GM18520 (cell line): Measurements from ENCODE around the gene ASCL1.

ENCODE experiments used
- ATAC-seq: cut with Tn5 transposase; IDR thresholded peaks from one replicate; pipeline ENCODE4 v1.9.1; 2021; ENCODE audit not compliant: unreplicated experiment

ASCL1 gene

DNA sequence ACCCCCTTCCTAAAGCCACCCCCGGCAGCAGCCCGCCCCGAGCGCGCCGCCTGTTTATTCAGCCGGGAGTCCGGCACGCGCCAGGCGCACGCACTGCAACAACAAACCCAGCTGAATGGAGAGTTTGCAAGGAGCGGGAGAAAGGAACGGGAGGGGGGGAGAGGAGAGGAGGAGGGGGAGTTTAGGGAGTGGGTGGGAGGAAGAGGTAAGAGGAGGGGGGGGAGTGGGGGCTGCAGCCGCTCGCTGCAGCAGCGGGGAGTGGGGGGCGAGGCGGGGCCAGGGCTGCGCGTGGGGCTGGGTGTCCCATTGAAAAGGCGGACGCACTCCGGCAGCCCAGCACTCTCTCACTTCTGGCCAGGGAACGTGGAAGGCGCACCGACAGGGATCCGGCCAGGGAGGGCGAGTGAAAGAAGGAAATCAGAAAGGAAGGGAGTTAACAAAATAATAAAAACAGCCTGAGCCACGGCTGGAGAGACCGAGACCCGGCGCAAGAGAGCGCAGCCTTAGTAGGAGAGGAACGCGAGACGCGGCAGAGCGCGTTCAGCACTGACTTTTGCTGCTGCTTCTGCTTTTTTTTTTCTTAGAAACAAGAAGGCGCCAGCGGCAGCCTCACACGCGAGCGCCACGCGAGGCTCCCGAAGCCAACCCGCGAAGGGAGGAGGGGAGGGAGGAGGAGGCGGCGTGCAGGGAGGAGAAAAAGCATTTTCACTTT, at the start of gene ASCL1:
Gene ASCL1, plus strand, starts transcription at position 336 of the 712 bp plus-strand sequence. CDS start 571 bp downstream, outside the sequence.
- ATAC-seq: no peak

DNA sequence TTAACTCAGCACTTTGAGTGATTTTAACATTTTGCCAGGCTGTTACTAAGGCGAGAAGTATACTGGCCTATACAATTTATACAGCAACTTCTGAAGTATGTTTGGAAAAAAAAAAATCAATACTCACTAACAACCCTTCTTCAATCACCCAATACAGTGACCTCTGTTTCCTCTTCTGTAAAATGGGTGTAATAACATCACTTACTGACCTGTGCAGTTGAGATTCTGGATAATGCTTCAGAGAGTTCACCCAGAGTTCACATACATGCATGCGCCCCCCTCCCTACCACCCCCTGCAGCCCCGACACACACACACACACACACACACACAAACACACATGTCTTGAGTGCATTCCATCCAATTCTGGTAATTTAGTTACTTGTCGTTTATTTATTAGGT, 49.6 kb upstream of the ASCL1 start:
- no peak for ATAC-seq

DNA sequence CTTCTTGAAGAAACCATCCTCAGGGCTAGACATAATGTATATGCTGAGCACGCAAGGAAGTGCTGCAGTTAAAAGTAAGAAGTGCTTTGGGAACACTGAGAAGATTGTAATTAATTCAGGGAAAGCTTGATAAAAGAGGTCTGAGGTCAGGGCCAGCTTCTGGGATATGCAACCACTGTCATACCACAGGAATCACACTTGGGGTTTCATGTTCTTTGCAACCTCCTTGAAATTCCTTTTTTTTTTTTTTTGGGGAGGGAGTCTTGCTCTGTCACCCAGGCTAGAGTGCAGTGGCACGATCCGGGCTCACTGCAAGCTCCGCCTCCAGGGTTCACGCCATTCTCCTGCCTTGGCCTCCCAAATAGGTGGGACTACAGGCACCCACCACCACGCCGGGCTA, 47.3 kb upstream of the ASCL1 start:
- no peak for ATAC-seq

DNA sequence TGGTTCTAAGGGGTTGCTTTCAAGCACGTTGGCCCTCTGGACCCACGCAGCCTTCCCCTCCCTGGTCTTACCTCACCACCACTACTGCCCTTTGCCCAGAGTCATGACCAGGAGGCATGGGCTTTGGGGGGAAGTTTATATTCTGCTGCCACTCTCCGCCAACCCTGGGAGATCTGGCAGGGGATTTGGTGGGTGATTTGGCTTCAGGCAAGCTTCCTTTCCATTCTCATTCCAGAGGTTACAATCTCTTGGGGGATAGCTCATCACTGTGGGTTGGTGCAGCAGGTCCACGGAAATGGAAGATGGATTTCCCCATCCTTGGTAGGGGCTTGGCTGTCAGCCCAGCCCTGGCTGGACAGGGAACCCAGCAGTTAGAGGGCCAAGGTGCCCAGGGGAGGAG, 46.7 kb upstream of the ASCL1 start:
- no peak for ATAC-seq

DNA sequence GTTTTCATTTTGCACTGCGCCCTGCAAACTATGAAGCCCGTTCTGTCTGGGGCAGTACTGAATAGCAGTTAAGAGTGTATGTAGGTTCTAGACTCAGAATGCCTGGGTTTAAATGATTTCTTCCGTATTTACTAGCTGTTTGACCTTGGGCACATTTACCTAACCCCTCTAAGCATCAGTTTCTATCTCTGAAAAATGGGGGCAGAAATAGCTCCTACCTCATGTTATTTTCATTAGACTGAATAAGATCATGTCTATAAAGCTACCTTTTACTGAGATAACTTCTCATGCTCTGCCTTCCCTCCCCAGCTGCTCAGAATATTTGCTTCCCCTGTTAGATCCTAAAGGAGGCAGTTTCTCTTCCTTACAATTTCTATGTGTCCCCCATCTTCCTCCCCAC, 46.2 kb upstream of the ASCL1 start:
- ATAC-seq: no peak

DNA sequence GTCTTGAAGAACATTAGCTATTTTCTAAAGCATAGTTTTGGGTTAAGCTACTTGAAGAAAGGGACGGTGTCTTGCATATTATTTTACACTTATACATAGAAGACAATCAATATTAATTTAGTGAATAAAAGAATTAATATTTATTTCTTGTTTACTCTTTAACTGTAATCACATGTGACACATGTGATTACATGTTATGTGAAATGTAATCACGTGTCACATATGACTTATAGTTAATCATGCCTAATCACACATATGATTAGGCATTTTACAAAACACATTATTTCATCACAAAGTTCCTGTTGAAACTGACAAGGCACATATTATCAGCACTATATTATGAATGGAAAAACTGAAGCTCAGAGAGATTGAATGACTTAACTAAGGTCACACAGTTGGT, 45.2 kb upstream of the ASCL1 start:
- no peak for ATAC-seq

DNA sequence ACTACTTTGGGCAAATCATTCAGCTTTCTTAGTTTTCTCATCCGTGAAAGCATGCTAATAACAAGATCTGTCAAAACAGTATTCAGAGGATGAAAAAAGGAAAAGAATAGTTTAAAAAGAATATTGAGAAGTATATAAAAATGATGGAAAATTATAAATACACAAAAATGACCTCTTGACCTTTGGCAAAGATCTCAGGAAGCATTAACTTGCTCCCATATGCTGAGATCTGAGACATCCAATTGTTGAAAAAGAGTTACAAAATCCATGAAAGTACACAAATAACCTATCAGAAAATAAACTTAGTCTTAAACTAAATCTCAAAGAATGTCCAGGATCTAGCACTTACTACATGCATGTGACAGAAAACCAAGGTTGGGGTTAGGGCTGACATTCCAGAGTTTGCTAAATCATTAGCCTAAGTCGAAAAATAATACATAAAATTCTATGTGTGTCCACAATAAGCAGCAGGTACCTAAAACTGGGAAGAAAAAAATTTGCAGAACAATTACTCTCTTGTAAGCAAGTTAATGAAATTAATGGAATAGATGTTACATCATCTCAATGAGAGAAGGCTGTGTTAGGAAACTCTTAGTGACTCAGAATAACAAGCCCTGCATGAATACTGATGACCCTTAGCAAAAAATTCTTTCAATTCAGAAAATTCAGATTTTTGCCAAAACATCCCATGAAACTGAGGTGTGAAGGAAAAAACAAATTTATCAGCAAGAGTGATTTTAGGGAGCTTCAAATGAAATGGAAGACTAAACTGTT, 43.8 kb upstream of the ASCL1 start:
- ATAC-seq: no peak

DNA sequence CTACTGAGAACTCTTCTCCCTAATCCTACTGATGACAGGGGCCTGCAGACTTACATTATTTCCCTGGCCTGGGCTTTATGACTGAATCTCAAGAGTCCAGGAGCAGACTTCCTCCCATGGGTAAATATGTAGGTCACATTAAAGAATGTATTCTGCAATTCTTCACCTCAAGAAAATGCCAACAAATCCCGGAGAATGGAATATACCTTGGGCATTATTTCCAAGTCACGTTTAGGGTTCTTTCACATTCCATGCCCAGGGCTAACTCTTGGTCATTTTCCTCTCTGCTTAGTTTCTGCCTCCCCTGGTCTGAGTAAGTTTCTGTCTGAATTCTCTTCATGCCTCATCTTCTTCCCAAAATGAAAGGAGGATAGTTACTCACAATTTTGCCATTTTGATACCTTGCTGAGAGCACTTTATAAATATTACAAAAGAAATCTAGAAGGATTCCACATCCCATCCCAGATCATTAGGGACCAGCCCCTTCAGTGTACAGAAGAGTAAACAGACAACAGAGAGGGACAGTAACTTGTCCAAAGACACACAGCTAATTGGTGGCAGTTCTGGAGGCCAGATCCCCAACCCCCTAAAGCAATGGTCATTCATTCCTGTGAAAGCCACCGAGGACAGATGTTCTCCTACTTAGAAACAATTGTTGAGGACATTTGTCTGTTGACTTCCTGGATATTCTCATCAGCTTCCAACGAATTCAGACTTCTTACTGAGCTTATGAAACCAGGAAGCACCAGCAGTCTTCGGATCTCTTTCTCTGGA, 41.0 kb upstream of the ASCL1 start:
- ATAC-seq: no peak

DNA sequence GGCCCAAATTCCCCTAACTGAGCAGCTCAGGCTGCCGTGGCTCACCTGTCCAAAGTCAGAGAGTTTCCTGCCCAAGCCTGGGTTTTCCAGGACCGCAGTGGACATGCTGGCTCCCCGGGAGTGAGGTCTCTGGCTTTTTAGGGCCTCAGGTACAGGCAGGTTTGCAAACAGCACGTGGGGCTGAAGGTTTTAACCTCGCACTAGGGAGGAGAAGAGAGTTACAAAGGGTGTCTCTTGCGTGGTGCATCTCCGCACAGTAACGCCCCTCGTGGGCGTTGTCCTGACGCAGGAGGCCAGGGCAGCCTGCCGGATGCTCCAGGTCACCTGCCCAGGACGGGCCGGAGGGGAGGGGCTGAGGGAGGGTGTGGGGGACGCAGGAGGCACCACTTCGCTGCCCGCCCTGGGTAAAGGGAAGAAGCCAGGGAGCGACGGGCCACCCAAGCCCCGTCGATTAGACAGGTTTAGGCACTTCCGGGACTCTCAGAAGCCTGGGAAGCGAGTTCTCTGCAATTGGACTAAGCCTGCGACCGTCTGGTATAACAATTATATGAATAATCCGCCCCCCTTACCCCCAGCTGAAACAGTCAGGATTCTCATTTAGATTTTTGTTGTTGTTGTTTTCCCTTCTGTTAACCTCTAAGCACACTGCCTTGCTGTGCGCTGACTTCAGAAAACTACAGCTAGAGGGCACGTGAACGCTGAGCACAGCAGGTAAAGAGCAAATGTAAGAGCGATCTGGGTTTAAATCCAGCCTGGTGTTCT, 40.3 kb upstream of the ASCL1 start, which contains the start of gene PAH:
Gene PAH, minus strand, starts transcription at position 219 of the 762 bp plus-strand sequence. Its CDS starts 114 bp downstream, at position 105.
- ATAC-seq: no peak

DNA sequence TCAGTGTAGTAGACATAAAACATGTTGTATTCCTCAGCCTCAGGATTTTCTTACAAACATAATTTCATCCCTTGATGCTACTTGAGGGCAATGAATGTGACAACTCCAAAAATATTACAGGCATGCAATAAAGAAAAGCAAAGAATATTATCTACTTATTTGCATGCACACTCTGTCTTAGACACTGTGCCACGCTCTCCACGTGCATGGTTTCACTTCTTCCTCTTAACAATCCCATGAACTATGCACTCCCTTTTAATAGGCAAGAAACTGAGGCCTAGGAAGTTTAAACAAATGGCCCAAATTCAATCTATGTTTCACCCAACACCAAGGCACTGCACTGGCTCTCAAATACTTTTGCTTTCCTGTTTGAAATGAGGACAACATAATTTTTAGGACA, 38.6 kb upstream of the ASCL1 start:
- no peak for ATAC-seq

DNA sequence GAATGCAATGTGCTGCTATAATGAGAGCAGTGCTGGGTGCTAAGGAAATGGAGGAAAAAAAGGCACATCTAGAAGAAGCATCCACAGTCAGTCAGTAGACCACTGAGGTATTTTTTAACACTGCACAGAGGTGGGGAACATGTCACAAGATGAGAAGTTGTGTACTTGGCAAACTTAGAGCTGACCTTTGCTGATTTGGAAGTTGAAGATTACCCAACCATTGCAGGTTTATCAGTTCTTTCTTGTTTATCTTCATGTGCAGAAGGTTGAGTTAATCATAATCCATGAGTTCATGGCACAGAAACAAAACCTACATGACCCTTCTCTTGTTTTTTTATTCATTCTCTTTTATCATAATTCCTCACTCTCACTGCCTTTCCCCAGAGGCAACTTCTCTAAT, 37.2 kb upstream of the ASCL1 start:
- no peak for ATAC-seq

DNA sequence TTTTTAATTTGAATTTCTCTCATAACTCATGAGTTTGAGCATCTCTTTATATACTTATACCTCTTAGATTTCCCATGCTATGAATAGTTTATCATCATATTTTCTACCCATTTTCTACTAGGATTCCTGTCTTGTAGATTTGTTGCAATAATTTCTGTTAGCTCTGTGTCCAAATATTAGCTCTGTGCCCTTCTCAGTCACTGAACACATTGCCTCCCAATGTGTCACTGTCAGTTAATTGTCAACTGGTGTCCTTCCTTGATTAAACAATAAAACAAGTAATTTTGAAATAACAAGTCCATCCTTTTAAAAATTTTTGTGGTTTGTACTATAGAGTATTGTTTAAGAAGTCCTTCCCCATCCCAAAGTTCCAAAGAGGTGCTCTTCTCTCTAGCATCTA, 36.2 kb upstream of the ASCL1 start:
- ATAC-seq: no peak

DNA sequence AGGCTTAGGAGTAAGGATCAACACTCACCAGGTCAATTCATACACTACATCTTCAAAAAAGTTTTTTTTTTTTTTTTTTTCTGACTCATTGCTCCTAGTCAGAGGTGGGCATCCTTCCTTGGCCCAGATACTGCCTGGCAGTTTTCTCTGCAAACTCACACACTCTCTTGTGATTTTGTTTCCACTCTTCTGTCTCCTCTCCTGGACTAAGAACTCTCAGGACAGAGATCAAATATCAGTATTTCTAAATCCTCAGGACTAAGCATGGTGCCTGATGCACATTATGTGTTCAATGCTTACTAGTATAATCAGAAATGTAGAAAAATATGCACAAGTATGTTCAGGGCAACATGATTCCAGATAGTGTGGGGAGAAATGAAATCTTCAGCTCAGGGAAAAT, 30.3 kb upstream of the ASCL1 start:
- ATAC-seq: no peak

DNA sequence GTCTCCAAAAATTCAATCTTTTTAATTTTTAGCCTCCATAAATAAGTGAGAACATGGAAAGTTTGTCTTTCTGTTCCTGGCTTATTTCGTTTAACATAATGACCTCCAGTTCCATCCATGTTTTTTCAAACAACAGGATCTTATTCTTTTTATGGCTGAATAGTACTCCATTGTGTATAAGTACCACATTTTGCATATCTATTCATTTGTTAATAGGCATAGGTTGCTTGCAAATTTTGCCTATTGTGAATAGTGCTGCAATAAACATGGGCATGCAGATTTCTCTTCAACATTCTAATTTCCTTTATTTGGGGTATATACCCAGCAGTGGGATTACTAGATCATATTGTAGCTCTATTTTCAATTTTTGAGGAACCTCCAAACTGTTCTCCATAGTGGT, 24.3 kb upstream of the ASCL1 start:
- no peak for ATAC-seq

DNA sequence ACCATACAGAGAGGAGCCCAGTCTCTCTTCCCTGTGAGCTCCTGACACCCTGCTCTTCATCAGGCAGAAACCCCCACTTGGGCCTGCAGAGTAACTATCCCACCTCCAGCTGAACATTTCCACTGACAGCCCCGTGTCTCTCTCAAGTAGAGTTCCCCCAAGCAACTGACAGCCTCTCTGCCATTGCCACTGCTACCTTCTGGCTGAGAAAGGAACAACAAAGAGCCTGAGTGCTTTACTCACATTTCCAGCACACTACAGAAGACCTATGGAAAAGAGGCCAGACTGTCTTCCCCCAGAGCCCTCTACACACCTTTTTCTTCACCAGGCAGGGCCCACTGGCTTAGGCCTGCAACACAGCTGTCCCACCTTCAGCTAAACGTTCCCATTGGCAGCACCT, 18.4 kb upstream of the ASCL1 start:
- ATAC-seq: no peak

DNA sequence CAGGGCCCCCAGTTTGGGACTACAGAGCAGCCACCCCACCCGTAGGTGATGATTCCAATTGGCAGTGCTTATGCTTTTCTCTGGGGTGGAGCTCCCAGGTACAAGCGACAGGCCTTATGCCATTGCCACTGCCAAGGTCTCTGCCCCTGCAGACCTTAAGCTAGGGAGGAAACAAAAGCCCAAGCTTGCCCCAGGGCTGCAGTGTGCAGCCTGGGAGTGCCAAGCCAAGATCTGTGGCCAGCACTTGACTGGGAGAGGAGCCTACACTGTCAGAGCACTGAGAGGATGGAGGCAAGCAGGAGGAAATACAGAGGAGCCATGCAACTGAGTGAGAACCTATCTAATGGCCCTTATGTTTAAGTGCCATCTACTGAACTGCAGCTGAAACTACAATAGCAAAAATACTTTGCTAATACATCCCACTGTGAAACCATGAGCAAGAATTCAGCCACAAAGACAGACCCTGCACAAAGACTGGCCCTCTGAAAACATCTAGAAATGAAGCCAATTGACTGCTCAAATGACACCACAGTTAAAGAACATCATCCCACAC, 17.7 kb upstream of the ASCL1 start:
- ATAC-seq: no peak

DNA sequence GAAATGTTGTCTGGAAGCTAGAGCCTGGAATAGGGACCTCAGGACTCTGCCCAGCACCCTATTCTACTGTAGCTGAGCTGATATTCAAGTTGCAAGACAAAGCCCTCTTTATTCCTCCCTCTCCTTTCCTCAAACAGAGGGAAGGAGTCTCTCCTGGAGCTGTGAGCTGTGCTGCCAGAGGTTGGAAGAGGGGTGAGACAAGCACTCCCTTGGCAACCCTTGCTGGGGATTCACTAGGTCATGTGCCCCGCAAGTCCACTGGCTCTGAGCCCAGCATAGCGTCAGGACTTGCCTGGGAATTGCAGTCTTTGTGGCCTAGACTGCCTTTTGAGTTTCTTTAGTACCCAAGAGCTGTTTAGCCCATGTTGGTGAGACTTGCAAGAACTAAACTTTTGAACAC, 11.4 kb upstream of the ASCL1 start:
- no peak for ATAC-seq

DNA sequence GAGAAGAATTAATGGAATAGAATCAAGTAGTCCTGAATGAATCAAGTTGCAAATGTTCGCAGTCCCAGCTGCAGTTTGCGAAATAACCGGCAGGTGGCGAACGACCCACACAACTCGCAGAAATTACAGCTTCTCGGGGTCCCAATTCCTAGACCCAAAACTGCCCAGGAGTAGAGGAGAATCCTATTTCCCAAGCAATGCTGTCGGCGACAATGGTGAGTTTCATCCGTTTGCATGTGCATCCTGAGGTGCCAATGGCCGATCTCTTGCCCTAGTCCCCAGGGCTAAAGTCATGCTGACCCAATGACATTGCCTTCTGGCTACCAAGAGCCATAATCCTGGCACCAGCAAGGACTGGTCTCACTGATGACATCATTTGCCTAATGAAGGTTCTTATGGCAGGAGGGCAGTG, 8.5 kb upstream of the ASCL1 start:
- ATAC-seq: no peak

DNA sequence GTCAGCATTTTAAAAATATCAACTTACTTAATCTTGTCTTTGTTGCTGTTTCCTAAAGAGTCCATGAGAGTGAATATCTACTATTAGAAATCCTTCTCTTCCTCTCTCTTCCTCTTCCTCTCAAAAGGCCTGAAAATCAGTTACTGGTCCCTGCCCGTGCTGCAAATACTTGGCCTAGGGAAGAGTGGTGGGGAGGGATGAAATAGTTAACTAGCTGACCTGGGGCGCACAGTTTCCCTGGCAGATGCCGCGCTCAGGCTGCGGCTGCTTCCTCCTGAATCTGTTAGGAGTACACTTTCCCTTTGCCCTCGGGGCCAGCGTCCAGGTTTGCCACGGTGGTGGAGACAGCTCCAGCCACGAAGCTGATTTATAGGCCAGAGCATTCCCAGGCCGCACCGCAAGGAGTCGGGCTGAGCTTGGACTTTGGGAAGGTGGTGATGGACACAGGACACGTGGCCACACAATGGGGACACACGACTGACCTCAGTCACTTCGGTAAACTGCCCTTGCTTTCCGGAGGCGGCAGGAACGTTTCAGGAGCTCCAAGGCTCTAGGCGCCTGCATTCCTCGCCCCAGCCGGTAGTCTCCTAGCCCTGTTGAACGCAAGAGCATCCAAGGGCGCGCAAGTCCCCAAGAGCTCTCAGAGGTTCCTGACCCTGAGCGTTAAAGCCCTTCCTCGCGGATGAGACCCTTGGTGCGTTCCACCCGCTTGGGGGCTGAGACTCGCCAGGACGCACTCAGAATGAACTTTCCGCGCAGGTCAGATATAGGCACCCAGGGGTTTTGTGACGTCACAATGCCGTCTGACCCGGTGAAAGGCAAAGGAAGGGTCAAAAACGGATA, 7.1 kb upstream of the ASCL1 start:
- ATAC-seq: no peak
